ENCODE measurements around the gene TEAD1. TPM values are rescaled to one million over a fixed set of nuclear protein-coding genes. Genes with fewer than 3 reads are reported as not detected.

The TEAD1 gene
- total RNA-seq, 1 experiment from 2014 or later = 102 TPM

- intact Hi-C loops (cut with micrococcal nuclease; ENCODE audit: unreplicated experiment) (no loop called here), in situ Hi-C loops (cut with HindIII; ENCODE audit: low pct_unique_long_range_greater_than_20kb, low sequenced_read_pairs) (no loop called here)
- TF ChIP-seq, protein P1, sequence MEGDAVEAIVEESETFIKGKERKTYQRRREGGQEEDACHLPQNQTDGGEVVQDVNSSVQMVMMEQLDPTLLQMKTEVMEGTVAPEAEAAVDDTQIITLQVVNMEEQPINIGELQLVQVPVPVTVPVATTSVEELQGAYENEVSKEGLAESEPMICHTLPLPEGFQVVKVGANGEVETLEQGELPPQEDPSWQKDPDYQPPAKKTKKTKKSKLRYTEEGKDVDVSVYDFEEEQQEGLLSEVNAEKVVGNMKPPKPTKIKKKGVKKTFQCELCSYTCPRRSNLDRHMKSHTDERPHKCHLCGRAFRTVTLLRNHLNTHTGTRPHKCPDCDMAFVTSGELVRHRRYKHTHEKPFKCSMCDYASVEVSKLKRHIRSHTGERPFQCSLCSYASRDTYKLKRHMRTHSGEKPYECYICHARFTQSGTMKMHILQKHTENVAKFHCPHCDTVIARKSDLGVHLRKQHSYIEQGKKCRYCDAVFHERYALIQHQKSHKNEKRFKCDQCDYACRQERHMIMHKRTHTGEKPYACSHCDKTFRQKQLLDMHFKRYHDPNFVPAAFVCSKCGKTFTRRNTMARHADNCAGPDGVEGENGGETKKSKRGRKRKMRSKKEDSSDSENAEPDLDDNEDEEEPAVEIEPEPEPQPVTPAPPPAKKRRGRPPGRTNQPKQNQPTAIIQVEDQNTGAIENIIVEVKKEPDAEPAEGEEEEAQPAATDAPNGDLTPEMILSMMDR (IDR thresholded peaks at IDR 0.05) = no peak
- TF ChIP-seq SIN3A (IDR thresholded peaks at IDR 0.05; ENCODE audit: borderline replicate concordance, insufficient read depth, low read depth, low read length) (no peak), TCF7L2 (IDR thresholded peaks at IDR 0.05; ENCODE audit: low read depth, low read length) (no peak), POLR2AphosphoS5 (IDR thresholded peaks at IDR 0.05; ENCODE audit: low read depth, low read length) (no peak)
- TF ChIP-seq, protein P2, sequence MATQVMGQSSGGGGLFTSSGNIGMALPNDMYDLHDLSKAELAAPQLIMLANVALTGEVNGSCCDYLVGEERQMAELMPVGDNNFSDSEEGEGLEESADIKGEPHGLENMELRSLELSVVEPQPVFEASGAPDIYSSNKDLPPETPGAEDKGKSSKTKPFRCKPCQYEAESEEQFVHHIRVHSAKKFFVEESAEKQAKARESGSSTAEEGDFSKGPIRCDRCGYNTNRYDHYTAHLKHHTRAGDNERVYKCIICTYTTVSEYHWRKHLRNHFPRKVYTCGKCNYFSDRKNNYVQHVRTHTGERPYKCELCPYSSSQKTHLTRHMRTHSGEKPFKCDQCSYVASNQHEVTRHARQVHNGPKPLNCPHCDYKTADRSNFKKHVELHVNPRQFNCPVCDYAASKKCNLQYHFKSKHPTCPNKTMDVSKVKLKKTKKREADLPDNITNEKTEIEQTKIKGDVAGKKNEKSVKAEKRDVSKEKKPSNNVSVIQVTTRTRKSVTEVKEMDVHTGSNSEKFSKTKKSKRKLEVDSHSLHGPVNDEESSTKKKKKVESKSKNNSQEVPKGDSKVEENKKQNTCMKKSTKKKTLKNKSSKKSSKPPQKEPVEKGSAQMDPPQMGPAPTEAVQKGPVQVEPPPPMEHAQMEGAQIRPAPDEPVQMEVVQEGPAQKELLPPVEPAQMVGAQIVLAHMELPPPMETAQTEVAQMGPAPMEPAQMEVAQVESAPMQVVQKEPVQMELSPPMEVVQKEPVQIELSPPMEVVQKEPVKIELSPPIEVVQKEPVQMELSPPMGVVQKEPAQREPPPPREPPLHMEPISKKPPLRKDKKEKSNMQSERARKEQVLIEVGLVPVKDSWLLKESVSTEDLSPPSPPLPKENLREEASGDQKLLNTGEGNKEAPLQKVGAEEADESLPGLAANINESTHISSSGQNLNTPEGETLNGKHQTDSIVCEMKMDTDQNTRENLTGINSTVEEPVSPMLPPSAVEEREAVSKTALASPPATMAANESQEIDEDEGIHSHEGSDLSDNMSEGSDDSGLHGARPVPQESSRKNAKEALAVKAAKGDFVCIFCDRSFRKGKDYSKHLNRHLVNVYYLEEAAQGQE (IDR thresholded peaks at IDR 0.05; ENCODE audit: insufficient read depth in 1 of 2, low read depth in 2 of 2, low read length in 1 of 2) = no peak
- ATAC-seq = no peak
- no peaks in the 10 kb centered on the region for H3K36me3 ChIP-seq (ENCODE audit: control insufficient read depth, insufficient read depth, low read length)
- no peaks in the 10 kb centered on the region for H3K27me3 ChIP-seq (ENCODE audit: control insufficient read depth, insufficient read depth, low read length)
- POLR2A ChIA-PET = interaction anchor here (0.5 to 0.6 kb wide), 2 partner anchors 41 to 74 kb away, joined by 3 to 7 read pairs; no protein-coding TSS in a partner anchor
- H3K27ac ChIP-seq (ENCODE audit: low read length) = no peak overlapping the region
- no TSS peak for BruUV-seq (replicated peaks)
- no peaks in the 10 kb centered on the region for H3K9me3 ChIP-seq (ENCODE audit: control insufficient read depth, insufficient read depth, low read depth, low read length)
- H3K4me3 ChIP-seq (ENCODE audit: low read depth in 2 of 2, low read length in 2 of 2) = no peak overlapping the region
- DNase-seq (ENCODE audit: low read depth, low spot score) = no peak
- H3K4me1 ChIP-seq (ENCODE audit: control insufficient read depth, insufficient read depth, low read length) = peaks cover 24% of the 10 kb centered on the region
- CTCF ChIA-PET = interaction anchor here (0.9 kb wide), 1 partner anchor 31 kb away, joined by 3 read pairs; no protein-coding TSS in a partner anchor
Observed at GRCh38 chr11:12809864-12810567, 135.8 kb downstream of the TEAD1 start.

DNA sequence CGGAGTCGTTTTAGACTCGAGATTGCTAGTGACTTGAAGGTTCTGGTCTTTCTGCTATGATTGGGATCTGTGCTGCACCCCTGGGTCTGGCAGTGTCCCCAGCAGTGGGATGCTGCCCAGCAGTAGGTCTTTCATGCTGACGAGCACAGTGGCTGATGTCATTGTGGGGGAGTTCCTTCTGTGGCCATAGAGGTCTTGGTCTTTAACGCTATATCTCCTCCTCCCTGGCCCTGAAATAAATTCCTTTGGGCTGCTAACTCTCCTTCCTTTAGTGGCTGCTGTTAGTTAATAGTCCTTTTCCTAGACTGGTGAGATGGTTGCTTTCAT, 136.3 kb downstream of the TEAD1 start:
- no peak overlapping the region for H3K4me3 ChIP-seq (ENCODE audit: low read depth in 2 of 2, low read length in 2 of 2)

More for the DNA sequence above, 136.3 kb downstream of the TEAD1 start:
- POLR2A ChIA-PET = no interaction called here
- Histone ChIP-seq H3K27ac (ENCODE audit: low read length) (no peak overlapping the region), H3K36me3 (ENCODE audit: control insufficient read depth, insufficient read depth, low read length) (no peaks in the 10 kb centered on the region), H3K27me3 (ENCODE audit: control insufficient read depth, insufficient read depth, low read length) (no peaks in the 10 kb centered on the region), H3K4me1 (ENCODE audit: control insufficient read depth, insufficient read depth, low read length) (peaks cover 28% of the 10 kb centered on the region), H3K9me3 (ENCODE audit: control insufficient read depth, insufficient read depth, low read depth, low read length) (no peaks in the 10 kb centered on the region)
- intact Hi-C loops (cut with micrococcal nuclease; ENCODE audit: unreplicated experiment) = no loop called here
- in situ Hi-C loops (cut with HindIII; ENCODE audit: low pct_unique_long_range_greater_than_20kb, low sequenced_read_pairs) = no loop called here
- no peak for DNase-seq (ENCODE audit: low read depth, low spot score)
- no peak for TF ChIP-seq SIN3A (IDR thresholded peaks at IDR 0.05; ENCODE audit: borderline replicate concordance, insufficient read depth, low read depth, low read length)
- TF ChIP-seq TCF7L2 (IDR thresholded peaks at IDR 0.05; ENCODE audit: low read depth, low read length) = no peak
- TF ChIP-seq, protein P1 (IDR thresholded peaks at IDR 0.05) = no peak
- TF ChIP-seq POLR2AphosphoS5 (IDR thresholded peaks at IDR 0.05; ENCODE audit: low read depth, low read length) = no peak
- TF ChIP-seq, protein P2 (IDR thresholded peaks at IDR 0.05; ENCODE audit: insufficient read depth in 1 of 2, low read depth in 2 of 2, low read length in 1 of 2) = no peak
- no TSS peak for BruUV-seq (replicated peaks)
- CTCF ChIA-PET = interaction anchor here (0.9 kb wide), 1 partner anchor 31 kb away, joined by 3 read pairs; no protein-coding TSS in a partner anchor
- ATAC-seq = no peak
